PC-9 (cell line): Measurements from ENCODE around the gene RPTOR.

ENCODE experiments used
- EZH2 ChIP-seq: fragments of 200-600 bp; sonication (generic); IDR thresholded peaks from 2 replicates; pipeline ENCODE4 v1.8.0; 2017; ENCODE audit warnings: antibody characterized with exemption, low read depth
- TF ChIP-seq, protein P1 (sequence below): fragments of 200-600 bp; sonication (generic); conservative IDR thresholded peaks from 2 replicates; pipeline ENCODE4 v1.6.1; 2017; ENCODE audit warnings: mixed run types, antibody characterized with exemption, mild to moderate bottlenecking, moderate library complexity

DNA sequence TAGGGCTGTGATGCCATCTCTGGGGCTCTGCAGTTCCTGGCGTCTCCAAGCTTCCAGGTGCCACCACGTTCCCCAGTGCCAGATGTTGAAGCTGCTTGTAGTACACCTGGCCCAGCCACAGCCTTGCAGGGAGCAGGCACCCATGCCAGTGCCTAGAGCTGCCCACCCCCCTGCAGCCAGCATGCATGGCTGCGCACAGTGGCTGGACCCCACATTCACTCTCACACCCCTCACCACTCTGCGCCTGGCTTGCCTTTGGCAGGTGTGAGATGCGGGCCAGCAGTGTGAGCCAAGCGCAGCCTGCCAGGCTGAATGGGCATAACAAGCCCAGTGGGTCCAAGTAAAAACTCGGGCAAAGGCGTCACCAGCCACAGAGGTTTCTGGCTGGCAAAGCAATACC is 371.6 kb downstream of the RPTOR start:
- TF ChIP-seq, protein P1, sequence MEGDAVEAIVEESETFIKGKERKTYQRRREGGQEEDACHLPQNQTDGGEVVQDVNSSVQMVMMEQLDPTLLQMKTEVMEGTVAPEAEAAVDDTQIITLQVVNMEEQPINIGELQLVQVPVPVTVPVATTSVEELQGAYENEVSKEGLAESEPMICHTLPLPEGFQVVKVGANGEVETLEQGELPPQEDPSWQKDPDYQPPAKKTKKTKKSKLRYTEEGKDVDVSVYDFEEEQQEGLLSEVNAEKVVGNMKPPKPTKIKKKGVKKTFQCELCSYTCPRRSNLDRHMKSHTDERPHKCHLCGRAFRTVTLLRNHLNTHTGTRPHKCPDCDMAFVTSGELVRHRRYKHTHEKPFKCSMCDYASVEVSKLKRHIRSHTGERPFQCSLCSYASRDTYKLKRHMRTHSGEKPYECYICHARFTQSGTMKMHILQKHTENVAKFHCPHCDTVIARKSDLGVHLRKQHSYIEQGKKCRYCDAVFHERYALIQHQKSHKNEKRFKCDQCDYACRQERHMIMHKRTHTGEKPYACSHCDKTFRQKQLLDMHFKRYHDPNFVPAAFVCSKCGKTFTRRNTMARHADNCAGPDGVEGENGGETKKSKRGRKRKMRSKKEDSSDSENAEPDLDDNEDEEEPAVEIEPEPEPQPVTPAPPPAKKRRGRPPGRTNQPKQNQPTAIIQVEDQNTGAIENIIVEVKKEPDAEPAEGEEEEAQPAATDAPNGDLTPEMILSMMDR = no peak
- TF ChIP-seq EZH2 = no peak
